IMR-90 (cell line): ENCODE measurements around the gene PCDHGB5. TPM values are rescaled to one million over a fixed set of nuclear protein-coding genes. Genes with fewer than 3 reads are reported as not detected.

Source experiments
- ATAC-seq: fragments of 200-7000 bp; cut with Tn5 transposase; 2 replicates; pipeline ENCODE4 v1.9.1; 2020; ENCODE audit warnings: low read depth, mild to moderate bottlenecking, moderate library complexity
- BruUV-seq: library from RNA; stranded (reverse); fragments of 400-500 nt; replicated peaks from 2 replicates; lab custom pipeline; 2021; lab: Mats Ljungman, UMichigan
- CTCF ChIA-PET: fragments of 300-600 bp; formaldehyde crosslinking; extraction: SDS; loops from one replicate; lab custom pipeline; 2021; ENCODE audit warnings: antibody characterized with exemption; lab: Yijun Ruan, JAX
- POLR2A ChIA-PET: fragments of 300-600 bp; sonication (Branson Sonifier 250); formaldehyde crosslinking; loops from one replicate; lab custom pipeline; 2022; ENCODE audit warnings: antibody characterized with exemption; ENCODE audit not compliant: unreplicated experiment; lab: Charles Lee
- DNase-seq: peaks from one replicate; pipeline ENCODE4 v3.0.0; 2013
- H2AFZ ChIP-seq: replicated peaks from 2 replicates; pipeline ENCODE3; 2013; ENCODE audit warnings: low read length, mild to moderate bottlenecking; ENCODE audit not compliant: poor library complexity
- H2AK5ac ChIP-seq: 2 replicates; pipeline ENCODE4 v1.6.1; 2013; ENCODE audit warnings: low read depth, low read length, inconsistent platforms
- H2AK9ac ChIP-seq: replicated peaks from 2 replicates; pipeline ENCODE3; 2013; ENCODE audit warnings: mild to moderate bottlenecking, low read depth, low read length, moderate library complexity; ENCODE audit not compliant: poor library complexity
- H2BK120ac ChIP-seq: 2 replicates; pipeline ENCODE4 v1.6.1; 2013; ENCODE audit warnings: low read depth, low read length, inconsistent platforms
- H2BK15ac ChIP-seq: 3 replicates; pipeline ENCODE4 v1.6.1; 2013; ENCODE audit warnings: low read depth, low read length, inconsistent platforms
- H2BK20ac ChIP-seq: 2 replicates; pipeline ENCODE4 v1.6.1; 2013; ENCODE audit warnings: low read depth, mild to moderate bottlenecking, inconsistent platforms, low read length, moderate library complexity
- H2BK5ac ChIP-seq: 2 replicates; pipeline ENCODE4 v1.6.1; 2013; ENCODE audit warnings: mild to moderate bottlenecking, low read depth, low read length, inconsistent platforms; ENCODE audit not compliant: poor library complexity, severe bottlenecking
- H3K14ac ChIP-seq: replicated peaks from 2 replicates; pipeline ENCODE4 v1.6.1; 2013; ENCODE audit warnings: low read depth, low read length, inconsistent platforms
- H3K18ac ChIP-seq: 2 replicates; pipeline ENCODE4 v1.6.1; 2013; ENCODE audit warnings: low read depth, low read length, control low read depth
- H3K23ac ChIP-seq: 2 replicates; pipeline ENCODE4 v1.6.1; 2013; ENCODE audit warnings: low read depth, low read length, inconsistent platforms
- H3K27ac ChIP-seq: 2 replicates; pipeline ENCODE4 v1.5.1; 2013; ENCODE audit warnings: mild to moderate bottlenecking, control low read depth, low read length; ENCODE audit not compliant: insufficient read depth
- H3K27me3 ChIP-seq: 2 replicates; pipeline ENCODE4 v1.6.1; 2013; ENCODE audit warnings: low read length; ENCODE audit not compliant: control insufficient read depth, insufficient read depth
- H3K36me3 ChIP-seq: 2 replicates; pipeline ENCODE4 v1.6.1; 2013; ENCODE audit warnings: low read length, mixed read lengths; ENCODE audit not compliant: control insufficient read depth, insufficient read depth
- H3K4ac ChIP-seq: 2 replicates; pipeline ENCODE4 v1.6.1; 2013; ENCODE audit warnings: low read depth, low read length, inconsistent platforms
- H3K4me1 ChIP-seq: 2 replicates; pipeline ENCODE4 v1.6.1; 2013; ENCODE audit warnings: low read length, mixed read lengths; ENCODE audit not compliant: control insufficient read depth, insufficient read depth
- H3K4me2 ChIP-seq: 2 replicates; pipeline ENCODE4 v1.6.1; 2013; ENCODE audit warnings: low read depth, mild to moderate bottlenecking, control low read depth, low read length, moderate library complexity
- H3K4me3 ChIP-seq: 2 replicates; pipeline ENCODE4 v1.5.1; 2013; ENCODE audit warnings: low read depth, mild to moderate bottlenecking, control low read depth, low read length, moderate library complexity; ENCODE audit not compliant: insufficient read depth
- H3K56ac ChIP-seq: 2 replicates; pipeline ENCODE4 v1.6.1; 2013; ENCODE audit warnings: low read length, inconsistent platforms; ENCODE audit not compliant: insufficient read depth; ENCODE audit errors: extremely low read depth
- H3K79me1 ChIP-seq, 2 experiments: 2 replicates each; pipeline ENCODE4 v1.6.1; 2013; ENCODE audit warnings: low read length in 2 of 2, inconsistent platforms in 1 of 2, low read depth in 1 of 2
- H3K9ac ChIP-seq: 2 replicates; pipeline ENCODE4 v1.6.1; 2013; ENCODE audit warnings: low read depth, low read length, control low read depth
- H3K9me1 ChIP-seq: 2 replicates; pipeline ENCODE4 v1.6.1; 2013; ENCODE audit warnings: low read length, inconsistent platforms; ENCODE audit not compliant: insufficient read depth
- H3K9me3 ChIP-seq: 2 replicates; pipeline ENCODE4 v1.6.1; 2013; ENCODE audit warnings: low read length; ENCODE audit not compliant: control insufficient read depth, insufficient read depth
- H4K20me1 ChIP-seq: 2 replicates; pipeline ENCODE4 v1.6.1; 2013; ENCODE audit warnings: low read length, inconsistent platforms; ENCODE audit not compliant: insufficient read depth
- H4K5ac ChIP-seq: 2 replicates; pipeline ENCODE4 v1.6.1; 2013; ENCODE audit warnings: mild to moderate bottlenecking, low read depth, low read length, control low read depth
- H4K8ac ChIP-seq, 2 experiments: 2 replicates each; pipeline ENCODE4 v1.6.1; 2013; ENCODE audit warnings: low read depth in 2 of 2, low read length in 2 of 2, control low read depth in 1 of 2, inconsistent platforms in 1 of 2
- H4K91ac ChIP-seq: 2 replicates; pipeline ENCODE4 v1.6.1; 2013; ENCODE audit warnings: low read depth, low read length, inconsistent platforms; ENCODE audit not compliant: insufficient read depth
- ELK1 ChIP-seq: fragments of 150-350 bp; IDR thresholded peaks from 2 replicates; pipeline ENCODE4 v1.6.1; 2016; ENCODE audit warnings: low read depth, mild to moderate bottlenecking, low read length, moderate library complexity, borderline replicate concordance
- FOS ChIP-seq: fragments of 150-350 bp; IDR thresholded peaks from 2 replicates; pipeline ENCODE4 v1.6.1; 2016; ENCODE audit warnings: low read depth, low read length
- MAFK ChIP-seq: IDR thresholded peaks from 2 replicates; pipeline ENCODE4 v1.6.1; 2012; ENCODE audit warnings: low read depth, low read length, improper control_type of control experiment
- NFE2L2 ChIP-seq: fragments of 150-350 bp; IDR thresholded peaks from 2 replicates; pipeline ENCODE4 v1.6.1; 2016; ENCODE audit warnings: low read depth, mild to moderate bottlenecking, low read length
- POLR2A ChIP-seq: IDR thresholded peaks from 2 replicates; pipeline ENCODE4 v1.6.1; 2012; ENCODE audit warnings: mild to moderate bottlenecking, low read depth, low read length
- RAD21 ChIP-seq: IDR thresholded peaks from 2 replicates; pipeline ENCODE4 v1.6.1; 2012; ENCODE audit warnings: low read length, improper control_type of control experiment
- RCOR1 ChIP-seq: IDR thresholded peaks from 2 replicates; pipeline ENCODE4 v1.6.1; 2012; ENCODE audit warnings: mild to moderate bottlenecking, low read length, improper control_type of control experiment; ENCODE audit not compliant: insufficient replicate concordance
- WGBS, 2 experiments: methylation state at CpG; one replicate each; pipeline versions ENCODE4 v1.1.5 to v1.1.7; 2013; ENCODE audit warnings: missing lambda C conversion rate in 2 of 2; ENCODE audit not compliant: insufficient read length in 1 of 2; ENCODE audit errors: extremely low coverage in 2 of 2; 5-methylcytosine and 5-hydroxymethylcytosine counted together
- dilution Hi-C: fragments of 300-500 bp; cut with HindIII; formaldehyde crosslinking; loops from one replicate; pipeline ENCODE4 v1.14.3; 2018; ENCODE audit warnings: low sequenced_read_pairs; ENCODE audit not compliant: unreplicated experiment
- in situ Hi-C: fragments of 300-500 bp; cut with MboI; formaldehyde crosslinking; loops from 3 replicates; pipeline ENCODE4 v1.14.3; 2019; ENCODE audit warnings: low sequenced_read_pairs, inconsistent platforms, mixed read lengths
- intact Hi-C: fragments of 100-400 bp; cut with micrococcal nuclease; formaldehyde crosslinking; loops from 2 replicates; pipeline ENCODE4 v1.10.0; 2022
- polyA plus RNA-seq, 3 experiments: library from polyadenylated mRNA; depleted of rRNA; stranded (reverse); fragments of >200 nt; gene quantifications; 2 replicates each; pipeline ENCODE4 v1.2.3, GENCODE V29; 2012; ENCODE audit warnings: low replicate concordance in 1 of 3
- total RNA-seq: library from RNA; depleted of rRNA; stranded (reverse); fragments of >200 nt; gene quantifications from 2 replicates; pipeline ENCODE4 v1.2.3, GENCODE V29; 2012

PCDHGB5 gene
- total and polyA plus RNA-seq, 2 of the 4 experiments (the other 2 are of a cell fraction) = 17.2 to 20.0 TPM

GRCh38 chr5:141403387-141403786 lies 5.6 kb downstream of the PCDHGB5 start:
- H2AK5ac ChIP-seq = no peak overlapping the region
- no peaks in the 10 kb centered on the region for H4K20me1 ChIP-seq
- no peak overlapping the region for H3K9ac ChIP-seq
- dilution Hi-C loops (no loop called here), intact Hi-C loops (no loop called here), in situ Hi-C loops (no loop called here)
- no peak overlapping the region for H3K14ac ChIP-seq
- H3K27me3 ChIP-seq = no peaks in the 10 kb centered on the region
- no peak overlapping the region for H2BK15ac ChIP-seq
- WGBS, 2 experiments = 53% methylated on average over 11 of the region's 22 CpGs; no CpG with 5 or more reads in 1 of the 2 experiments
- H3K4ac ChIP-seq = no peak overlapping the region
- H2BK120ac ChIP-seq = no peak overlapping the region
- H2AFZ ChIP-seq = no peak overlapping the region
- no peaks in the 10 kb centered on the region for H3K9me1 ChIP-seq
- ATAC-seq (no peak), DNase-seq (no peak)
- H3K18ac ChIP-seq = no peak overlapping the region
- no peak overlapping the region for H2BK5ac ChIP-seq
- BruUV-seq = no TSS peak
- no peak overlapping the region for H3K23ac ChIP-seq
- no peak overlapping the region for H3K4me3 ChIP-seq
- H4K5ac ChIP-seq = no peak overlapping the region
- H3K4me2 ChIP-seq = no peak overlapping the region
- peaks cover 58% of the 10 kb centered on the region for H3K9me3 ChIP-seq
- H3K56ac ChIP-seq = no peak overlapping the region
- no peak overlapping the region for H2AK9ac ChIP-seq
- ChIA-PET CTCF (interaction anchor here (1.2 kb wide), 1 partner anchor 160 kb away, joined by 4 read pairs; no protein-coding TSS in a partner anchor), POLR2A (no interaction called here)
- peaks cover 21% of the 10 kb centered on the region for H3K36me3 ChIP-seq
- no peak overlapping the region for H2BK20ac ChIP-seq
- H4K8ac ChIP-seq = no peak overlapping the region
- H3K4me1 ChIP-seq = no peaks in the 10 kb centered on the region
- no peak overlapping the region for H3K27ac ChIP-seq
- TF ChIP-seq MAFK = no peak
- TF ChIP-seq ELK1 = no peak
- TF ChIP-seq POLR2A = no peak
- no peak for TF ChIP-seq RCOR1
- no peak for TF ChIP-seq RAD21
- TF ChIP-seq NFE2L2 = no peak
- no peak for TF ChIP-seq FOS
- no peak overlapping the region for H4K91ac ChIP-seq
- peaks cover 16 to 26% of the 10 kb centered on the region in 2 experiments for H3K79me1 ChIP-seq
